ENCODE data around the gene CPNE6. TPM values are rescaled to one million over a fixed set of nuclear protein-coding genes. Genes with fewer than 3 reads are reported as not detected.
"Not testable (repeated sequence)": the region's sequence is repeated elsewhere in the genome, so short reads cannot be mapped to it uniquely, and the experiment has no call there.

The CPNE6 gene
- 0.20 TPM for total RNA-seq

- DNase-seq, result no peak
Measured at GRCh38 chr14:24071144-24071697, at the start of gene CPNE6. Gene CPNE6, plus strand, starts transcription at chr14:24071562. Its CDS starts 1,375 bp downstream, at chr14:24072937.

DNA sequence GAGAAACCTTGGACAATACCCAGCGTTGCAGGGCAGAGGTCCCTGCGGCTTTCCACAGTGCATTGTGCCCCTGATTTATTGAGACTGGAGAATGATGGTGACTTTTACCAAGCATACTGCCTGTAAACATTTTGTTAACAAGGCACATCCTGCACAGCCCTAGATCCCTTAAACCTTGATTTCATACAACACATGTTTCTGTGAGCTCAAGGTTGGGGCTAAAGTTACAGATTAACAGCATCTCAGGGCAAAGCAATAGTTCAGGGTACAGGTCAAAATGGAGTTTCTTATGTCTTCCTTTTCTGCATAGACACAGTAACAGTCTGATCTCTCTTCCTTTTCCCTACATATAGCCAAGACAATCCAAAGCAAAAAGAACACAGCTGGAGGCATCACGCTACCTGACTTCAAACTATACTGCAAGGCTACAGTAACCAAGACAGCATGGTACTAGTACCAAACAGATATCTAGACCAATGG lies 46.4 kb upstream of the CPNE6 start:
- DNase-seq, result not testable (repeated sequence)

- not testable (repeated sequence) for DNase-seq
Measured at GRCh38 chr14:24029687-24030086, 41.7 kb upstream of the CPNE6 start.

DNA sequence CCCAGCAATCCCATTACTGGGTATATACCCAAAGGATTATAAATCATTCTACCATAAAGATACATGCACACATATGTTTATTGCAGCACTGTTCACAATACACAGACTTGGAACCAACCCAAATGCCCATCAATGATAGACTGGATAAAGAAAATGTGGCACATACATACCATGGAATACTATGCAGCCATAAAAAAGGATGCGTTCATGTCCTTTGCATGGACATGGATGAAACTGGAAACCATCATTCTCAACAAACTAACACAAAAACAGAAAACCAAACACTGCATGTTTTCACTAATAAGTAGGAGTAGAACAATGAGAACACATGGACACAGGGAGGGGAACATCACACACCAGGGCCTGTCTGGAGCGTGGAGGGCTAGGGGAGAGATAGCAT lies 40.0 kb upstream of the CPNE6 start:
- DNase-seq, result not testable (repeated sequence)

GRCh38 chr14:24032727-24033418 lies 38.5 kb upstream of the CPNE6 start:
- no peak for DNase-seq

- not testable (repeated sequence) for DNase-seq
Measured at GRCh38 chr14:24035769-24036168, 35.6 kb upstream of the CPNE6 start.

DNA sequence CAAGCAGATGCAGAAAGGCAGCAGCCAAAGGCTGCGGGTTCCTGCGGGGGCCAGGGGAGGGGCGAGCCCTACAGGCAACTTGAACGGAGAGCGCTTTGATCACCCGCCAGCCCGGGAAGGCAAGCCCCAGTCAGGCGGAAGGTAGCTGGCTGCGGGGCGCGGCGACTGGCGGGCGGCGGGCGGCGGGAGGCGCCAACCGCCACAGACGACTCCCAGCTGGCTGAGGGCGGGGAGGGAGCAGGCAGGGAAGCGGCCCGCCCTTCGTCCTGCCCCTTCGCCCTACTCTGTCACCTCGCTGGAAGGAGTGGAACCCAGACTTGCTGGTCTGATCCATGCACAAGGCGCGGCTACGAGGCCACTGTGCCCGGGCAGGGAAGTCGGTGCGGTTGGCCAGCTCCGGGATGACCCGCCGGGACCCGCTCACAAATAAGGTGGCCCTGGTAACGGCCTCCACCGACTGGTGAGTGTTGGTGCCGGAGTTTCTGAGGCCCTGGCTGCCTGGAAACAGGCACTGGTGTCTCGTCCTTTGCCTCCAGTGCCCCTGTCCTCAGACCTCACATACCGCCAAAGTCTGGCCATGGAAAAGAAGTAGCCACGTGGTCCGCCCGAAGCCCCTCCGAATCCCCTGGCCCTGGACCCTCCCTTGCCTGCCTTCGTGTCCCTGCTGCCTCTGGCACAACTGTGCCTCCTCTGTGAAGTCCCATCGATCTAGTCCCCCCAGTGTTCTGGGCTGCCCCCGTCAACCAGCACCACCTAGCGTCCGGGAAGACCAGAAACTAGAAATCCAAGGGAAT lies 35.0 kb upstream of the CPNE6 start:
- peak; percentile 70 for DNase-seq

DNA sequence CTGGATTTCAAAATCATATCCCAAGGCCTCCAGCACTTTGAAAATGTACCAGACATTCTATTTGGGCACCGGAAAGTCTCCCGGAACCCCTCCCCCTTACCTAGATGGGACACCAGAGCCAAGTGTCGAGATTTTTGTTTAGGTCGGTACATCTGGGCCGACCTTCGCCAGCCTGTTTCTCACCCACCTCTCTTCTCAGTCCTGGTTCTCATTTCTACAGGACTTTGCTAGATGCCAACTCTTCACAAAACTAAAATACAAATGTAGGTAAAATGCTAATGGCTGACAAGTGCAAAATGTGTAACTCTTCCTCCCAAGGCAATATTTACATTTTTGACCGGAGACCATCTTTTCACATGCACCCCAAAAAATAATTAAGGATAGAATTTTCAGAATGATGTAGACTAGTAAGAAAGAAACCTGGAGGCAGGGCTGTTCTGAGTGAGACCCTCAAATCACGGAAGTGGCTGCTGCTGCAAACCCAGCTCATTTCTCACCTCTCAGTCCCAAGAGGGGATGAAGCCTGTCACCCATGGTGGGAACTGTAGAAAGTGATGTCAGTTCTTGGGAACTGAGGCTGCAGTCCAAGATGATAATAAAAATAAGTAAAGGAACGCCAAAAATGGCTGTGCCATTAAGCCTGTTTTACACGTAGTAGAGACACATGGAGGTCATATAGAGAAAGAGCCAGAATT lies 34.3 kb upstream of the CPNE6 start:
- not testable (repeated sequence) for DNase-seq

- DNase-seq, result no peak
Measured at GRCh38 chr14:24037658-24038037, 33.7 kb upstream of the CPNE6 start.

- DNase-seq, result no peak
Measured at GRCh38 chr14:24038686-24039085, 32.7 kb upstream of the CPNE6 start.

GRCh38 chr14:24040692-24041091 lies 30.7 kb upstream of the CPNE6 start:
- DNase-seq, result no peak

DNA sequence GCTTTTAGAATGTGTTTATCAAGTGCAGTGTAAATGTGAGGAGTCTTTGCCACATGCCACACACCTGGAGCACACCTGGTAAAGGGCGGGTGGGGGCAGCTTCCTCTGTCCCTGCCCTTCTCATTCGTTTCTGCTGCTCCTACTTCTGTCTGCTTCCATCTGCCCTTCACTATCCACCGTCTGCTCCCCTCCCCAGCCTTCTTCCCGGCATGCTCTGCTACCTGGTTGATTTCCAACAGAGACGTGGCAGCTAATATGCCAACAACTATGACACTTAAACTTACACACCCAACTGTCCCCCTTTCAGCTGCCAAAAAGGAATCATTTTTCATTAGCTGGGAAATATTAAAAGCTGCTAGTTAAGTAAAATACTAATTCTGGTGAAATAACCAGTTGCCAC lies 28.6 kb upstream of the CPNE6 start:
- DNase-seq, result no peak

GRCh38 chr14:24049002-24049401 lies 22.4 kb upstream of the CPNE6 start:
- not testable (repeated sequence) for DNase-seq

- not testable (repeated sequence) for DNase-seq
Measured at GRCh38 chr14:24050753-24051152, 20.6 kb upstream of the CPNE6 start.

GRCh38 chr14:24051176-24051788 lies 20.1 kb upstream of the CPNE6 start:
- DNase-seq, result no peak

GRCh38 chr14:24051789-24052655 lies 19.3 kb upstream of the CPNE6 start, which contains the start of gene CARMIL3:
Gene CARMIL3, plus strand, starts transcription at chr14:24052009. Its CDS starts 145 bp downstream, at chr14:24052154.
- no peak for DNase-seq

DNA sequence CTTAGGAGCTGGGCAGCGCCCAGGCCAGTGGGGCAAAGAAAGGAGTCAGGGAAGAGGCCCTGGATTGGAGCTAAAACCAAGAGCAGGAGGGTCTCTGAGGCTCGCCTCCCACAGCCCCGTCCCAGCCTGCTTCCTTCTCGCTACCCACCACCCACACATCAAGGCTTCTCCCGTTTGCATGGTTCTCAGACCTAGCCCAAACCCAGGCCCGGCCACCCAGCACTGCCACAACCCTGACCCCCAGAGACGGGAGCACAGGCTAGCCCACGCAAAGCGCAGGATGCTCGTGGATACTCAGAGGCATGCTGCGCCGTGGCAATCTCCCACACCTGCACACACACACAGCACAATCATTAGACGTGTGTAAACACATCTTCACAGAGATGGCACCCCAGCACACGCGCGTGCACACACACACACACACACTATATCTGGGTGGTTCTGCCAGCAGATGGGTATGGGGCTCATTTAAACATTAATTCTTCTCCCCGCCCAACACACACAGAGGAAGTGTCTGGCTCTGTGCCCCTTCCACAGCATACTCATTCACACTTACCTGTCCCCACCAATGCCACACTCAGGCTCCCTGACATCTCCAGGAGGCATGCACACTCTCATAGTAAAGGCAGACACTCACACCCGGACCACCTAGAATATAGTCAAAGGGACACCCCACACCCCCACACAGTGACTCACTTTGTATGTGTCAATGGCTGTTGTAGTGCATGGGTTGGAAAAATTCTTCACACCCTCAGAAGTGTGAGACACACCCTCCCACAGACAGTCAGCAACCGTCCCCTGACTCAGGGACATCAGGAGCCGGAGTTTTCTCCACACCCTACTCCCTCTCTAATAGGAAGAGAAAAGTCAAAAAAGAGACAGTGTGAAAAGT lies 18.5 kb upstream of the CPNE6 start:
- DNase-seq, result no peak

DNA sequence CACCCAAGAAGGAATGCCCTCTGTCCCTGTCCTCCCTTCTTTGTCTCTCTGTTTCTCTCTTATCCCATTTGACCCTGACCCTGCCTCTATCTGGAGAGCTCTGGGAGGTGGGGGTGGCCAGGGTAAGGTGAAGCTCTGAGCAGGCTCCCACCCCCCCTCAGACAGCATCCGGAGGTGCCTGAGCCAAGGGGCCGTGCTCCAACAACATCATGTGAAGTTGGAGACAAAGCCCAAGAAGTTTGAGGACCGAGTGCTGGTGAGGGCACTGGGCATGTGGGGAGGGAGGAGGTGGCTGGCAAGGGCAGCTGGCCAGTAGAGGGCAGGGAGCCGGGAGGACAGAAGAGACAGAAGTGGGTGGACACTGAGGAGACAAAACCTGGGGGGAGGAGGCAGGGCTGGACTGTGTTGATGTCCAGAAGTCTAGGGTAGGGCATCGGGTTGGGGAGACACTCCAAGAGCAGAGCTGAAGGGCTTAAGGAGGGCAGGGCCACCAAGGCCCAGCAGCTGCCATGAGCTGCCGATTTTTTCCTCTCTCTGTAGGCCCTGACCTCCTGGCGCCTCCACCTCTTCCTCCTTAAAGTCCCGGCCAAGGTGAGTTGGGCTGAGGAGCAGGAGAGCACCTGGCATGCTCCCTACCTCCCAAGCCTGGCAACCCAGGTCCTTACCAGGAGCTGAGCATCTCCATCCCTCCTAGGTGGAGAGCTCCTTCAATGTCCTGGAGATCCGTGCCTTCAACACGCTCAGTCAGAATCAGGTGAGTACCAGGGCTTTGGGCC lies 17.6 kb upstream of the CPNE6 start:
- DNase-seq, result no peak

GRCh38 chr14:24054324-24054641 lies 17.1 kb upstream of the CPNE6 start:
- DNase-seq, result no peak
